ENCODE data around the gene MT1X. TPM values are rescaled to one million over a fixed set of nuclear protein-coding genes. Genes with fewer than 3 reads are reported as not detected.

MT1X gene
- total and polyA plus RNA-seq, 2 of the 13 experiments (the other 11 are each of a cell fraction or from before 2014, with no cell fraction given): 19.7 to 288 TPM

DNA sequence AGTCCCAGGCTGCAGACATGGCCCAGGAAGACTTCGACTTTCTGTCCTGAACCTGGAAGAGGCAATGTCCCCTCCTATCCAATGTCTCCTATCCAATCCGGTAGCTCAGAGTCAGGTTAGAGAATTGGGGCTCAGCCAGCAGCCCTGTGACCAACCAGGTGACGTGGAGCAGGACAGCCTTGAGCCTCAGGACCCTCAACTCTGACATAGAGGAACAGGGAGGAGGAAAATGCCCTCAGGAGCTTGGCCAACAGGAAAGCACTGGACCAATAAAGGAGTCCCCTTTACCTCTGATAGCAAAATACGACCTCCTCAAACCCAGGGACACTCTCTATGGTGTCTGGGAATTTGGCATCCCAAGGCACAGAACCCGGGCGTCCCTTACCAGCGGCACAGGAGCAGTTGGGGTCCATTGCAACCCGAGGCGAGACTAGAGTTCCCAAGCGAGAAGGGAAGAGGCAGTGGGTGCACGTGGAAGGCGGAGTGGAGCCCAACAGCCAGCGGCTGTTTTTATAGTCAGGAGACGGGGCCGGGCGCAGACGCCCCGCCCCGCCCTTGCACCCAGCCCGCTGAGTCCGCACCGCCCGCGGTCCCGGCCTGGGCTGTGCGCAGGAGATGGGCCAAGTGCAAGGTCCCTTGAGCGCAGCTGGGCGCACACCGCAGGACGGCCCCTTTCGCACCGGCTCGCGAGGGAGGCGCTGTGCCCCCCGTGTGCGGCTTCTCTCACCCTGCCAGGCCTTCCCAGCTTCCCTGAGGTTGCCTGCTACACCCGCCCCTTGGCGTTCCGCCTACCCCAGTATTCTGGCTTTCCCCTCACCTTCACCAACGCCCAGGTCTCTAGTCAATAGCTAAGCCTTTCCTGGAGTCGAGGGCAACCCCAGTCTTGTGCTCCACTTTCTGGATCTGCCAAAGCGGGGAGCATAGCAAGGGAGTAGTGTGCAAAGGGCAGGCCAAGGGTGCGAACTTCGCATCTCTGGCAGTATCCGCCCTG, 14.4 kb upstream of the MT1X start, which contains the start of gene MT1G (continued):
- TF ChIP-seq, protein P1, sequence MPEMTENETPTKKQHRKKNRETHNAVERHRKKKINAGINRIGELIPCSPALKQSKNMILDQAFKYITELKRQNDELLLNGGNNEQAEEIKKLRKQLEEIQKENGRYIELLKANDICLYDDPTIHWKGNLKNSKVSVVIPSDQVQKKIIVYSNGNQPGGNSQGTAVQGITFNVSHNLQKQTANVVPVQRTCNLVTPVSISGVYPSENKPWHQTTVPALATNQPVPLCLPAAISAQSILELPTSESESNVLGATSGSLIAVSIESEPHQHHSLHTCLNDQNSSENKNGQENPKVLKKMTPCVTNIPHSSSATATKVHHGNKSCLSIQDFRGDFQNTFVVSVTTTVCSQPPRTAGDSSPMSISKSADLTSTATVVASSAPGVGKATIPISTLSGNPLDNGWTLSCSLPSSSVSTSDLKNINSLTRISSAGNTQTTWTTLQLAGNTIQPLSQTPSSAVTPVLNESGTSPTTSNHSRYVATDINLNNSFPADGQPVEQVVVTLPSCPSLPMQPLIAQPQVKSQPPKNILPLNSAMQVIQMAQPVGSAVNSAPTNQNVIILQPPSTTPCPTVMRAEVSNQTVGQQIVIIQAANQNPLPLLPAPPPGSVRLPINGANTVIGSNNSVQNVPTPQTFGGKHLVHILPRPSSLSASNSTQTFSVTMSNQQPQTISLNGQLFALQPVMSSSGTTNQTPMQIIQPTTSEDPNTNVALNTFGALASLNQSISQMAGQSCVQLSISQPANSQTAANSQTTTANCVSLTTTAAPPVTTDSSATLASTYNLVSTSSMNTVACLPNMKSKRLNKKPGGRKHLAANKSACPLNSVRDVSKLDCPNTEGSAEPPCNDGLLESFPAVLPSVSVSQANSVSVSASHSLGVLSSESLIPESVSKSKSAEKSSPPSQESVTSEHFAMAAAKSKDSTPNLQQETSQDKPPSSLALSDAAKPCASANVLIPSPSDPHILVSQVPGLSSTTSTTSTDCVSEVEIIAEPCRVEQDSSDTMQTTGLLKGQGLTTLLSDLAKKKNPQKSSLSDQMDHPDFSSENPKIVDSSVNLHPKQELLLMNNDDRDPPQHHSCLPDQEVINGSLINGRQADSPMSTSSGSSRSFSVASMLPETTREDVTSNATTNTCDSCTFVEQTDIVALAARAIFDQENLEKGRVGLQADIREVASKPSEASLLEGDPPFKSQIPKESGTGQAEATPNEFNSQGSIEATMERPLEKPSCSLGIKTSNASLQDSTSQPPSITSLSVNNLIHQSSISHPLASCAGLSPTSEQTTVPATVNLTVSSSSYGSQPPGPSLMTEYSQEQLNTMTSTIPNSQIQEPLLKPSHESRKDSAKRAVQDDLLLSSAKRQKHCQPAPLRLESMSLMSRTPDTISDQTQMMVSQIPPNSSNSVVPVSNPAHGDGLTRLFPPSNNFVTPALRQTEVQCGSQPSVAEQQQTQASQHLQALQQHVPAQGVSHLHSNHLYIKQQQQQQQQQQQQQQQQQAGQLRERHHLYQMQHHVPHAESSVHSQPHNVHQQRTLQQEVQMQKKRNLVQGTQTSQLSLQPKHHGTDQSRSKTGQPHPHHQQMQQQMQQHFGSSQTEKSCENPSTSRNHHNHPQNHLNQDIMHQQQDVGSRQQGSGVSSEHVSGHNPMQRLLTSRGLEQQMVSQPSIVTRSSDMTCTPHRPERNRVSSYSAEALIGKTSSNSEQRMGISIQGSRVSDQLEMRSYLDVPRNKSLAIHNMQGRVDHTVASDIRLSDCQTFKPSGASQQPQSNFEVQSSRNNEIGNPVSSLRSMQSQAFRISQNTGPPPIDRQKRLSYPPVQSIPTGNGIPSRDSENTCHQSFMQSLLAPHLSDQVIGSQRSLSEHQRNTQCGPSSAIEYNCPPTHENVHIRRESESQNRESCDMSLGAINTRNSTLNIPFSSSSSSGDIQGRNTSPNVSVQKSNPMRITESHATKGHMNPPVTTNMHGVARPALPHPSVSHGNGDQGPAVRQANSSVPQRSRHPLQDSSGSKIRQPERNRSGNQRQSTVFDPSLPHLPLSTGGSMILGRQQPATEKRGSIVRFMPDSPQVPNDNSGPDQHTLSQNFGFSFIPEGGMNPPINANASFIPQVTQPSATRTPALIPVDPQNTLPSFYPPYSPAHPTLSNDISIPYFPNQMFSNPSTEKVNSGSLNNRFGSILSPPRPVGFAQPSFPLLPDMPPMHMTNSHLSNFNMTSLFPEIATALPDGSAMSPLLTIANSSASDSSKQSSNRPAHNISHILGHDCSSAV (CRISPR knock-in tag; IDR thresholded peaks at IDR 0.05; ENCODE audit: borderline replicate concordance): no peak
- TF ChIP-seq, protein P2, sequence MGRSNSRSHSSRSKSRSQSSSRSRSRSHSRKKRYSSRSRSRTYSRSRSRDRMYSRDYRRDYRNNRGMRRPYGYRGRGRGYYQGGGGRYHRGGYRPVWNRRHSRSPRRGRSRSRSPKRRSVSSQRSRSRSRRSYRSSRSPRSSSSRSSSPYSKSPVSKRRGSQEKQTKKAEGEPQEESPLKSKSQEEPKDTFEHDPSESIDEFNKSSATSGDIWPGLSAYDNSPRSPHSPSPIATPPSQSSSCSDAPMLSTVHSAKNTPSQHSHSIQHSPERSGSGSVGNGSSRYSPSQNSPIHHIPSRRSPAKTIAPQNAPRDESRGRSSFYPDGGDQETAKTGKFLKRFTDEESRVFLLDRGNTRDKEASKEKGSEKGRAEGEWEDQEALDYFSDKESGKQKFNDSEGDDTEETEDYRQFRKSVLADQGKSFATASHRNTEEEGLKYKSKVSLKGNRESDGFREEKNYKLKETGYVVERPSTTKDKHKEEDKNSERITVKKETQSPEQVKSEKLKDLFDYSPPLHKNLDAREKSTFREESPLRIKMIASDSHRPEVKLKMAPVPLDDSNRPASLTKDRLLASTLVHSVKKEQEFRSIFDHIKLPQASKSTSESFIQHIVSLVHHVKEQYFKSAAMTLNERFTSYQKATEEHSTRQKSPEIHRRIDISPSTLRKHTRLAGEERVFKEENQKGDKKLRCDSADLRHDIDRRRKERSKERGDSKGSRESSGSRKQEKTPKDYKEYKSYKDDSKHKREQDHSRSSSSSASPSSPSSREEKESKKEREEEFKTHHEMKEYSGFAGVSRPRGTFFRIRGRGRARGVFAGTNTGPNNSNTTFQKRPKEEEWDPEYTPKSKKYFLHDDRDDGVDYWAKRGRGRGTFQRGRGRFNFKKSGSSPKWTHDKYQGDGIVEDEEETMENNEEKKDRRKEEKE (IDR thresholded peaks at IDR 0.05): no peak
- no peak for TF ChIP-seq ZNF496 (CRISPR knock-in tag; IDR thresholded peaks at IDR 0.05; ENCODE audit: insufficient replicate concordance)
- TF ChIP-seq, protein P3, sequence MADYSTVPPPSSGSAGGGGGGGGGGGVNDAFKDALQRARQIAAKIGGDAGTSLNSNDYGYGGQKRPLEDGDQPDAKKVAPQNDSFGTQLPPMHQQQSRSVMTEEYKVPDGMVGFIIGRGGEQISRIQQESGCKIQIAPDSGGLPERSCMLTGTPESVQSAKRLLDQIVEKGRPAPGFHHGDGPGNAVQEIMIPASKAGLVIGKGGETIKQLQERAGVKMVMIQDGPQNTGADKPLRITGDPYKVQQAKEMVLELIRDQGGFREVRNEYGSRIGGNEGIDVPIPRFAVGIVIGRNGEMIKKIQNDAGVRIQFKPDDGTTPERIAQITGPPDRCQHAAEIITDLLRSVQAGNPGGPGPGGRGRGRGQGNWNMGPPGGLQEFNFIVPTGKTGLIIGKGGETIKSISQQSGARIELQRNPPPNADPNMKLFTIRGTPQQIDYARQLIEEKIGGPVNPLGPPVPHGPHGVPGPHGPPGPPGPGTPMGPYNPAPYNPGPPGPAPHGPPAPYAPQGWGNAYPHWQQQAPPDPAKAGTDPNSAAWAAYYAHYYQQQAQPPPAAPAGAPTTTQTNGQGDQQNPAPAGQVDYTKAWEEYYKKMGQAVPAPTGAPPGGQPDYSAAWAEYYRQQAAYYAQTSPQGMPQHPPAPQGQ (CRISPR knock-in tag; IDR thresholded peaks at IDR 0.05; ENCODE audit: borderline replicate concordance): no peak
- TF ChIP-seq HDAC1 (CRISPR knock-in tag; IDR thresholded peaks at IDR 0.05): no peak
- no peak for TF ChIP-seq ATF3 (CRISPR knock-in tag; IDR thresholded peaks at IDR 0.05)
- 0 out of 2 replicates have a peak, but pooled peaks have one; percentile 20 for TF ChIP-seq ARHGAP35 (CRISPR knock-in tag; IDR thresholded peaks at IDR 0.05; ENCODE audit: borderline replicate concordance)
- TF ChIP-seq, protein P4, sequence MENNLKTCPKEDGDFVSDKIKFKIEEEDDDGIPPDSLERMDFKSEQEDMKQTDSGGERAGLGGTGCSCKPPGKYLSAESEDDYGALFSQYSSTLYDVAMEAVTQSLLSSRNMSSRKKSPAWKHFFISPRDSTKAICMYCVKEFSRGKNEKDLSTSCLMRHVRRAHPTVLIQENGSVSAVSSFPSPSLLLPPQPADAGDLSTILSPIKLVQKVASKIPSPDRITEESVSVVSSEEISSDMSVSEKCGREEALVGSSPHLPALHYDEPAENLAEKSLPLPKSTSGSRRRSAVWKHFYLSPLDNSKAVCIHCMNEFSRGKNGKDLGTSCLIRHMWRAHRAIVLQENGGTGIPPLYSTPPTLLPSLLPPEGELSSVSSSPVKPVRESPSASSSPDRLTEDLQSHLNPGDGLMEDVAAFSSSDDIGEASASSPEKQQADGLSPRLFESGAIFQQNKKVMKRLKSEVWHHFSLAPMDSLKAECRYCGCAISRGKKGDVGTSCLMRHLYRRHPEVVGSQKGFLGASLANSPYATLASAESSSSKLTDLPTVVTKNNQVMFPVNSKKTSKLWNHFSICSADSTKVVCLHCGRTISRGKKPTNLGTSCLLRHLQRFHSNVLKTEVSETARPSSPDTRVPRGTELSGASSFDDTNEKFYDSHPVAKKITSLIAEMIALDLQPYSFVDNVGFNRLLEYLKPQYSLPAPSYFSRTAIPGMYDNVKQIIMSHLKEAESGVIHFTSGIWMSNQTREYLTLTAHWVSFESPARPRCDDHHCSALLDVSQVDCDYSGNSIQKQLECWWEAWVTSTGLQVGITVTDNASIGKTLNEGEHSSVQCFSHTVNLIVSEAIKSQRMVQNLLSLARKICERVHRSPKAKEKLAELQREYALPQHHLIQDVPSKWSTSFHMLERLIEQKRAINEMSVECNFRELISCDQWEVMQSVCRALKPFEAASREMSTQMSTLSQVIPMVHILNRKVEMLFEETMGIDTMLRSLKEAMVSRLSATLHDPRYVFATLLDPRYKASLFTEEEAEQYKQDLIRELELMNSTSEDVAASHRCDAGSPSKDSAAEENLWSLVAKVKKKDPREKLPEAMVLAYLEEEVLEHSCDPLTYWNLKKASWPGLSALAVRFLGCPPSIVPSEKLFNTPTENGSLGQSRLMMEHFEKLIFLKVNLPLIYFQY (CRISPR knock-in tag; IDR thresholded peaks at IDR 0.05; ENCODE audit: borderline replicate concordance): no peak

Data from HepG2 (cell line).